HG03060 (cell line): Measurements from ENCODE around the gene PAEP.
"Not testable (repeated sequence)": the region's sequence is repeated elsewhere in the genome, so short reads cannot be mapped to it uniquely, and the experiment has no call there.

Experiments
- ATAC-seq: cut with Tn5 transposase; IDR thresholded peaks from one replicate; pipeline ENCODE4 v1.9.1; 2021; ENCODE audit warnings: low read depth, moderate number of reproducible peaks; ENCODE audit not compliant: unreplicated experiment

PAEP gene

DNA sequence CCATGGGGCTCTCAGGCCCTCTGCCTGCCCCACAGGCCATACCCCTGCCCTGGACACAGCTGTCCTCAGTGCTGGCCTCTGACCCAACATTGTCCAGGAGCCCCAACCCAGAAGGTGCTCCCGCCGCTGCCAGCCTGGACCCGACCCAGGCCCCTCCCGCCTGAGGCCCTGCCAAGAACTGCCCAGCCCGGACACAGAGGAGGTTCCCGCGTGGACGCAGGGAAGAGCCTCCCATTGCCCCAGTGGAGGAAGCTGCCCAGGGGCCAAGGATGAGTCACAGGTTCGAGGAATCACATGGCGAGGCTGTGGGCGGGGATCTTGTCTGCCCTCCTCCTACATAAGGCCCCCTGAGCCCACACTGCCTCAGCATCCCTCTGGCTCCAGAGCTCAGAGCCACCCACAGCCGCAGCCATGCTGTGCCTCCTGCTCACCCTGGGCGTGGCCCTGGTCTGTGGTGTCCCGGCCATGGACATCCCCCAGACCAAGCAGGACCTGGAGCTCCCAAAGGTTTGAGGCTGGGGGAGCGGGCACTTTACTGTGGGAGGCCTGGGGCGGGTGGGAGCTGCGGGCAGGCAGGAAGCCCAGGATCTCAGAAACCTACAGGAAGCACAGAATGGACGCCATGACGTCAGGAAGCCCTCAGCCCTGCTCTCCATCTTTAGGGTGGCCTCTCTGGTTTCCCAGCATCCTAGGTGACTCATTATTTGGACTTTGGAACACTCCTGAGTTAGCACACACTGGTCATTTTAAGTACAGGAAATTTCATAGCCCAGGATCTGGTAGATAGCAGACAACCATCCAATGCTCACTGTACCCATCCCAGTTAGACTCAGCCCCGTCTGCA lies at the start of gene PAEP:
Gene PAEP, plus strand, starts transcription at position 366 of the 844 bp plus-strand sequence.
- ATAC-seq, result no peak

GRCh38 chr9:135512241-135512603 lies 49.3 kb upstream of the PAEP start:
- ATAC-seq, result no peak

DNA sequence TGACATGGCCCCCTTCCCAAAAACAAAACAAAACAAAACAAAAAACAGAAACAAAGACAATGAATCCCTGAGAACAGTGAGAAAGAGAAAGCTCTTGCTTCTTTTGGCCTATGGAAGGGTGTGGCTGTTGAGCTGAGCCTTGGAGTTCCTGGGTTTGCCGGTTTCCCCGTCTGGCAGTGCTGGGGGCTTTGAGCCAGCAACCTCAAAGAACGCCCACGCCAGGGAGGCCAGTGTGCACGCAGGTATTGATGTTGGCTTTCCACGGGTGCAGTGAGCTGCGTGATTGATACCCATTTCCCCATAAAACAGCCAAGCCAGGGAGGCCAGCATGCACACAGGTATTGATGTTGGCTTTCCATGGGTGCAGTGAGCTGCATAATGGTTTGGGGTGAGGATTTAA lies 48.7 kb upstream of the PAEP start:
- ATAC-seq, result no peak

DNA sequence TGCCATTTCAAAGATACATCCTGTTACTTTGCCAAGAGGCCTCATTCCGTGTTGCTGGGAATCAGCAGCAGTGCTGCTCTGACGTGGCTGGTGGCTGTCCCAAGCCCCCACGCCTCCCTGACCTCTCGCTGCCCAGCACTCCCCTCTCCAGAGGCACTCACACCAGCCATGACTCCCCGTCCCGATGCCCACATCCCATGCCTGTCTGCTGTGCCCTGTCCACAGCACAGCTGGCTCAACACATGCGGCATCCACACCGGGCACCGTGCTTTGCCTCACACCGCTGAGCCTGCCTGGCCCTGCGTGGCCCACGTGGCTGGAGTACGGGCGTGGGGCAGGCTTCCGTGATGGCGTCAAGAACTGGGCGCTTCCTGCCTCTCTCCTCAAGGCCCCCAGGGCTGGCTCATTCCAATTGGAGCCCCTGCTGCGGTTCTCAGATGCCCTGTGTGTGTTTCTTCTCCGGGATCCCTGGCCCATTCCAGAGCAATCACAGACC lies 48.2 kb upstream of the PAEP start:
- ATAC-seq, result no peak

DNA sequence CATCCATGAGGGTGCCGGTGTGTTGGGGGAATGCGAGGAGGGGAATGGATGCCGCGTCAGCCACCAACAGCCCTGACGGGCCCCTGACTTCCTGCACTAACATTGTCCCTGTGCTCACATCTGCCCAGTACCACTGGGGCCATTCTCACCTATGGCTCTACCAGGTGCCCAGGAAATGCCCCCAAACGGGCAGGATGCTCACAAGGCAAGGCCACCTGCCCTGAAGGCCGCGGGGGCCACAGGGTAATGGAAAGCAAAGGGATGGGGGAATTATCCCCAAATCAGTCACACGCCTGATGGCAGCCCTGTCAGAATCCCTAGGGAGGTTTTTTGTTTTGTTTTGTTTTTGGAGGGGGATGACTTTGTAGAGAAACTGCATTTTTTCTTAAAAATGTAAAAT lies 47.6 kb upstream of the PAEP start:
- not testable (repeated sequence) for ATAC-seq

DNA sequence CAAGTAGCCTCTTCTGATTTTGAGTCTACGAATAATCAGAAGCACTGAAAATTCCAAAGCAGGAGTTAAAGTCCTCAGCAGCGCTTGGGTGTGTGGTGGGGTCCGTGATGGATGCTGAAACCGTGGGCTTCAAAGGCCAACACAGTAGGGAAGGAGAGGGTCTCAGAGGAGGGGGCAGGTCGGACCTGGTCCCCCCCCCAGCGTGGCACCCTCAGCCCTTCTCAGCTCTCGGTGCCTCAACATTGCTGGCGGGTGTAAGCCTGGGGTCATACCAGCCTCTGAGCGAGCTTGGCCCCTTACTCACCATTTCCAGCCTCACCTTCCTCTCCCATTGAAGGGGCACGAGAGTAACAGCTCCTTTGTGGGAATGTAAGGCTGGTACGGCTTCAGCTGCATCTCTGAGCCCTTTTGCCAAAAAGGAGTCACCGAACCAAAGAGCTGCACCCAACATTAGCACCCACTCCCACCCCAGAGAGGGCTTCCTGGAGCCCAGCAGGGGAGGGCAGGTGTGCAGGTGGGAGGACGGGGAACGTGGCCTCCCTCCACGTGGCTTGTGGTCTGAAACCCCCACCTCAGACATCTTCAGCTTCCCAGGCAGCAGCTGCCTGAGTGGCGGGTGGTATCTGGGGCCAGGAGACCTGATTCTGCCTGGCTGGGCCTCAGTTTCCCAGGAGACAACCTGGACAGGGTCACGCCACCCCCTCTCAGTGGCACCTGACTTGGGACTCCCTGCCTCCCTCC lies 47.0 kb upstream of the PAEP start:
- no peak for ATAC-seq

GRCh38 chr9:135515083-135515951 lies 46.2 kb upstream of the PAEP start:
- ATAC-seq, result no peak

GRCh38 chr9:135516132-135516860 lies 45.3 kb upstream of the PAEP start:
- no peak for ATAC-seq

- no peak for ATAC-seq
Measured at GRCh38 chr9:135517407-135517822, 44.1 kb upstream of the PAEP start.

GRCh38 chr9:135519179-135519971 lies 42.2 kb upstream of the PAEP start:
- no peak for ATAC-seq

DNA sequence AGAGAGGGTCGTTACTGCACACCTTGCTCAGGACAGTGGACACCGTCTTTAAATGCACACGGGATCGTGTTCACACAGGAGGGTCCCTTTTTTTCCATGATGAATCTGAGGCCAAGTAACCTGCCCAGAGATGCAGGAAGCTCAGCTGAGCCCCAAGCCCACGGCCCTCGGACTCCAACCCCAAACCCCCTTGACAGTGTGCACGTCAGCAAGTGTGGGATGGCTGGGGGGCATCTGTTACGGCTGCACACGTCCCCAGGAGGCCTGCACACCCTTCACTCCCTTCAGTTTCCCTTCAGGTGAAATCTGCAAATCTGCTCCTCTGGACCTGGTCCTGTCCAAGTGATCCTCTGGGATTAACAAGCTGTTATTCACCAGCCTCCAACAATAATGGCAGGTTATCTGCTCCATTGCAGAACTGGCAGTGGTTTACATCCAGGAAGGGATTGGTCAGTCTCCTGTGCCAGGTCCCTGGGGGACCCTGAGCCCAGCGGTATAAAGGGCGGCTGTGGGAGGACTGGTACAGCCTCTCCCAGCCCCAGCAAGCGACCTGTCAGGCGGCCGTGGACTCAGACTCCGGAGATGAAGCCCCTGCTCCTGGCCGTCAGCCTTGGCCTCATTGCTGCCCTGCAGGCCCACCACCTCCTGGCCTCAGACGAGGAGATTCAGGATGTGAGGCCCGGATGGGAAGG lies 40.5 kb upstream of the PAEP start, which contains the start of gene LCN1:
Gene LCN1, plus strand, starts transcription at position 525 of the 692 bp plus-strand sequence. Its CDS starts 58 bp downstream, at position 583.
- ATAC-seq, result no peak

GRCh38 chr9:135521608-135522095 lies 39.9 kb upstream of the PAEP start:
- ATAC-seq, result no peak

DNA sequence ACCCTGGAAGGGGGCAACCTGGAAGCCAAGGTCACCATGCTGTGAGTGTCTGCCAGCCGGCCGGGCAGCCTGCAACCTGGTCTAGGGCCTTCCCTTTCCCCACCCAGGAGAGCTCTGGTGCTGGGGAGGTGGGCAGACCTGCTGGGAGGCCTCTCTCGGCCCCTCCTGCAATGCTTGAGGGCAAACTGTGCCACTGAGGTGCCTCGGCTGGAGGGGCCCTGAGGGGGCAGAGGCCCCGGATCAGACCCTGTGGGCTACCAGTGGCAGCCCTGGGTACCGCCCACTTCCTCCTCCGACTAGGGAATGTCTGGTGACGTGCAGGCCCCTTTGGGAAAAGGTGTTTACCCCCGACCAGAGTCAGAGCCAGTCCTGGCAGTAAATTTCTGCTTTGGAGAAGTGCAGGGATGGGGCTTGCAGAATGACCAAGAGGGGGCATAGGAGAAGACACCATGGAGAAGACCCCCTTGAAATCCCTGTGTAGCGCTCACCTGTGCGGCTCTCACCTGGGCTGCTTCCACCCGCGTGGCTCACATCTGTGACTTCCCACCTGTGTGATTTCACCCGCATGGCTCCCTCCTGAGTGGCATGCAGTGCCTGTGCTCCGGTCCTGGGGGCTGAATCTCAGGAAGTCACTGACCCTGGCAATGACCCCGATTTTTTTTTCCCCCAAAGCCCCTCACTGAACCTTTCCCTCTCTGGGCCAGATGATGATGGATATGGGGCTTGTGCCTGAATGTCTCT lies 39.2 kb upstream of the PAEP start:
- no peak for ATAC-seq

GRCh38 chr9:135522931-135523330 lies 38.6 kb upstream of the PAEP start:
- no peak for ATAC-seq

DNA sequence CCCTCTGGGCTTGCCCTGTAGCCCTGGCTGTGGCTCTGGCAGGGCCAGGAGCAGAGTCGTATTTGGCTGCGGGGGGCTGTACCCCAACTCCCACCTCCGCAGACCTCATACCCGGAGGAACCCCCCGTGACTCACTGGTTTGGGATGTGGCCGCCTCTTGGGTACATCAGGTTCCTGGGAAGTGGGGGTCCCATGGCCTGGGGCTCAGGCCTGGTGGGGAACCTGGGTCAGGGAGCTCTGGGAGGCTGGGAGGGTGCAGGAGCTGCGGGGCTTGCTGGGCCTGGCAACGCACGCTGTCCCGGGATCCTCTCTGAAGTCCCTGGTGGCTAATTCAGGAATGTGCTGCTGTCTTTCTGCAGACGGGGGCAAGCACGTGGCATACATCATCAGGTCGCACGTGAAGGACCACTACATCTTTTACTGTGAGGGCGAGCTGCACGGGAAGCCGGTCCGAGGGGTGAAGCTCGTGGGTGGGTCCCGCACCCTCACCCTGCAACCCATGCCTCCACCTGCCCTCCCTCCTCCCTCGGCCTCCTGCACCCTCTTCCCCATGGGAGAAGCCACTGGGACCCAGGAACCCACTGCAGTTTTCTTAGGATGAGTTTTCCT lies 37.9 kb upstream of the PAEP start:
- ATAC-seq, result no peak

GRCh38 chr9:135524130-135524861 lies 37.3 kb upstream of the PAEP start:
- ATAC-seq, result no peak
